Esophagus squamous epithelium (tissue), 4 donors: ENCODE results near the gene TMEM163.
"Not testable (repeated sequence)": the region's sequence is repeated elsewhere in the genome, so short reads cannot be mapped to it uniquely, and the experiment has no call there.

Source experiments
- CTCF ChIP-seq, 6 experiments: fragments of 450-650 bp in 4 of 6; fragments of 200-600 bp in 2 of 6; sonication (generic) in 2 of 6; IDR thresholded peaks; one replicate each; pipeline ENCODE4 v1.5.1; 2016 to 2019; ENCODE audit warnings: antibody characterized with exemption in 6 of 6, mild to moderate bottlenecking in 4 of 6, moderate library complexity in 4 of 6
- POLR2A ChIP-seq, 4 donors: fragments of 450-650 bp; IDR thresholded peaks; one replicate each; pipeline ENCODE4 v1.6.1; 2017; ENCODE audit warnings: antibody characterized with exemption in 4 of 4, mild to moderate bottlenecking in 4 of 4, moderate library complexity in 3 of 4

- TF ChIP-seq CTCF, POLR2A (IDR thresholded peaks at IDR 0.05): not testable (repeated sequence)
These were observed 211.6 kb downstream of the TMEM163 start for GRCh38 chr2:134507159-134507558.
